ENCODE measurements around the gene SURF4. TPM values are rescaled to one million over a fixed set of nuclear protein-coding genes. Genes with fewer than 3 reads are reported as not detected.
A peak's percentile ranks its signal among the peaks of the same experiment; 100 is the strongest.

SURF4 gene
- 169 and 174 TPM in 2 replicates for polyA plus RNA-seq (2011; rRNA removed)
- 138 and 190 TPM in 2 replicates for polyA plus RNA-seq (2012; cell fraction: cytosol; rRNA removed)
- polyA plus RNA-seq (2012; cell fraction: nucleus; rRNA removed): 185 and 190 TPM in 2 replicates
- 140 to 159 TPM (median 158 TPM) in 3 replicates for polyA plus RNA-seq (2017; fragmentation: RNase III; extraction: RNeasy Plus Mini Kit Qiagen cat#74134 plus additional on column Dnase treatment)
- polyA minus RNA-seq (2011; rRNA and poly(A)+ RNA removed): 172 and 248 TPM in 2 replicates

DNA sequence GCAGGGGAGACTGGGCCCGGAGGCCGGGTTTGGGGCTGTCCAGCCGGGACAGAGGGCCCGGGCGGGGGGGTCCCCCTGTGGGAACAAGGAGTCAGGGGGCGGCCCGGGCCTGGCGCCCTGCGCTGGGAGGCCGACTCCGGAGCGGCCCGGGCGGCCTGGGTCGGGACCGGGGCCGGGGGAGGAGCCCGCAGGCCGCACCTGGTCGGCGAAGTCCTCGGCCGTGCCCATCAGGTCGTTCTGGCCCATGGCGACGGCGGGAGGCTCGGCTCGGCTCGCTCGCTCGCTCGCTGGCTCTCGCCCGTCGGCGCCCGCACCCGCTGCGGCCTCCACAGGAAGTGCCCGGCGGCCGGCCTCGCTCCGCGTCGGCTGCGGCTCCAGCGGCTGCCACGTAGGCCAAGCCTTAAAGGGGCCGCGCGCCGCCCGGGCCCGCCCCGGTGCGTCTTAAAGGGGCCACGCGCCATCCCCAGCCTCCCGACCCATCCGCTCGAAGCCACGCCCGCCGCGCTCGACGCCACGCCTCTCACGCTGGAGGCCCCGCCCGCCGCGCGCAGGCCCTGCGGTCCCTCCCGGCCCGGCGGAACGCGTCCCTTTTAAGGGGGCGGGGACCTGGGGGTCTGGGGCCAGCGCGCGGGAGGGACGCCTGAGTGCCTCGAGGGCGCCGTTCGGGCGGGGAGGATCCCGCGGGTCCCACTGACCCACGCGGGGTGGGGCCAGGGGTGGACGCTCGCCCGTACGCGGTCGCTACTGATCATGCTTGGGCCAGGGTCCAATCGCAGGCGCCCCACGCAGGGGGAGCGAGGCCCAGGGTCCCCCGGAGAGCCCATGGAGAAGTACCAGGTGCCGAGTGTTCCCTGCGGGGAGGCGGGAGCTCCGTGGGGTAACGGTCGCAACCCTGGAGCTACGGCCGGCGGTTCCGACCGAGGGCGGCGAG is at the start of gene SURF4, which contains the start of gene STKLD1:
SURF4 (minus strand) TSS at position 337 of the 931 bp plus-strand sequence; CDS start at position 246, 91 bp downstream.
STKLD1 (plus strand) TSS at position 643 of the 931 bp plus-strand sequence; CDS start at position 751, 108 bp downstream.
- ATAC-seq (peak; percentile 91 to 95), FAIRE-seq (no peak), DNase-seq (ENCODE audit: low read depth in 1 of 2, low spot score in 1 of 2) (peak; percentile 97)
- Histone ChIP-seq H3K4me2 (peak within 1 kb of the TSS; percentile 93), H3K27ac (peak within 1 kb of the TSS; percentile 97 to 99), H3K4me3 (peak within 1 kb of the TSS; percentile 100), H3K9me3 (no peaks in the 10 kb centered on the region), H3K4me1 (peaks cover 23% of the 10 kb centered on the region)
- ChIA-PET POLR2A (interaction anchor here (1.0 to 1.4 kb wide), 5 partner anchors 20 to 84 kb away, joined by 3 to 7 read pairs (median 5); partner anchors contain the start of genes CACFD1, MED22 and RPL7A), CTCF (interaction anchor here (0.6 to 2.9 kb wide), 10 partner anchors 9 to 410 kb away, joined by 3 to 9 read pairs (median 4); no protein-coding TSS in a partner anchor)
- WGBS (ENCODE audit: missing lambda C conversion rate): 4% methylated on average over 14 of the region's 120 CpGs
- TF ChIP-seq HOXB5 (CRISPR knock-in tag; IDR thresholded peaks at IDR 0.05) (no peak), NFE2L2 (conservative IDR thresholded peaks at IDR 0.05; ENCODE audit: low read length) (no peak), CHD2 (IDR thresholded peaks at IDR 0.05; ENCODE audit: low read length, partially characterized antibody) (no peak), HDAC2 (IDR thresholded peaks at IDR 0.05) (no peak), MYC (IDR thresholded peaks at IDR 0.05; ENCODE audit: borderline replicate concordance, low read length) (0 out of 2 replicates have a peak, but pooled peaks have one; percentile 49), KDM5A (IDR thresholded peaks at IDR 0.05) (no peak), ESRRA (IDR thresholded peaks at IDR 0.05; ENCODE audit: borderline replicate concordance, low read length) (no peak), PHF8 (IDR thresholded peaks at IDR 0.05; ENCODE audit: borderline replicate concordance, low read depth) (peak; percentile 76; the same call in 1 of the 2 replicates), MAFK (IDR thresholded peaks at IDR 0.05; ENCODE audit: partially characterized antibody) (no peak), FOSL2 (IDR thresholded peaks at IDR 0.05) (no peak), FOSL2 (CRISPR knock-in tag; IDR thresholded peaks at IDR 0.05) (no peak), JUN (IDR thresholded peaks at IDR 0.05) (peak; percentile 74 to 90), CBX2 (IDR thresholded peaks at IDR 0.05; ENCODE audit: borderline replicate concordance, low read depth) (no peak), ZNF302 (CRISPR knock-in tag; IDR thresholded peaks at IDR 0.05) (no peak), EHF (CRISPR knock-in tag; IDR thresholded peaks at IDR 0.05) (no peak), RFX5 (IDR thresholded peaks at IDR 0.05) (no peak), GATA3 (IDR thresholded peaks at IDR 0.05; ENCODE audit: borderline replicate concordance) (no peak), ZC3H11A (IDR thresholded peaks at IDR 0.05) (no peak), HOXB13 (CRISPR knock-in tag; IDR thresholded peaks at IDR 0.05; ENCODE audit: low read depth) (no peak), MAZ (IDR thresholded peaks at IDR 0.05; ENCODE audit: borderline replicate concordance, low read depth, low read length) (no peak)
- TF ChIP-seq, protein P1, sequence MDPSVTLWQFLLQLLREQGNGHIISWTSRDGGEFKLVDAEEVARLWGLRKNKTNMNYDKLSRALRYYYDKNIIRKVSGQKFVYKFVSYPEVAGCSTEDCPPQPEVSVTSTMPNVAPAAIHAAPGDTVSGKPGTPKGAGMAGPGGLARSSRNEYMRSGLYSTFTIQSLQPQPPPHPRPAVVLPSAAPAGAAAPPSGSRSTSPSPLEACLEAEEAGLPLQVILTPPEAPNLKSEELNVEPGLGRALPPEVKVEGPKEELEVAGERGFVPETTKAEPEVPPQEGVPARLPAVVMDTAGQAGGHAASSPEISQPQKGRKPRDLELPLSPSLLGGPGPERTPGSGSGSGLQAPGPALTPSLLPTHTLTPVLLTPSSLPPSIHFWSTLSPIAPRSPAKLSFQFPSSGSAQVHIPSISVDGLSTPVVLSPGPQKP (IDR thresholded peaks at IDR 0.05; ENCODE audit: low read depth, low read length): no peak
- TF ChIP-seq, protein P2, sequence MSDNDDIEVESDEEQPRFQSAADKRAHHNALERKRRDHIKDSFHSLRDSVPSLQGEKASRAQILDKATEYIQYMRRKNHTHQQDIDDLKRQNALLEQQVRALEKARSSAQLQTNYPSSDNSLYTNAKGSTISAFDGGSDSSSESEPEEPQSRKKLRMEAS (IDR thresholded peaks at IDR 0.05): peak; percentile 78
- TF ChIP-seq, protein P3, sequence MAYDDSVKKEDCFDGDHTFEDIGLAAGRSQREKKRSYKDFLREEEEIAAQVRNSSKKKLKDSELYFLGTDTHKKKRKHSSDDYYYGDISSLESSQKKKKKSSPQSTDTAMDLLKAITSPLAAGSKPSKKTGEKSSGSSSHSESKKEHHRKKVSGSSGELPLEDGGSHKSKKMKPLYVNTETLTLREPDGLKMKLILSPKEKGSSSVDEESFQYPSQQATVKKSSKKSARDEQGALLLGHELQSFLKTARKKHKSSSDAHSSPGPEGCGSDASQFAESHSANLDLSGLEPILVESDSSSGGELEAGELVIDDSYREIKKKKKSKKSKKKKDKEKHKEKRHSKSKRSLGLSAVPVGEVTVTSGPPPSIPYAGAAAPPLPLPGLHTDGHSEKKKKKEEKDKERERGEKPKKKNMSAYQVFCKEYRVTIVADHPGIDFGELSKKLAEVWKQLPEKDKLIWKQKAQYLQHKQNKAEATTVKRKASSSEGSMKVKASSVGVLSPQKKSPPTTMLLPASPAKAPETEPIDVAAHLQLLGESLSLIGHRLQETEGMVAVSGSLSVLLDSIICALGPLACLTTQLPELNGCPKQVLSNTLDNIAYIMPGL (CRISPR knock-in tag; IDR thresholded peaks at IDR 0.05; ENCODE audit: borderline replicate concordance): 0 out of 2 replicates have a peak, but pooled peaks have one; percentile 36
- TF ChIP-seq, protein P4, sequence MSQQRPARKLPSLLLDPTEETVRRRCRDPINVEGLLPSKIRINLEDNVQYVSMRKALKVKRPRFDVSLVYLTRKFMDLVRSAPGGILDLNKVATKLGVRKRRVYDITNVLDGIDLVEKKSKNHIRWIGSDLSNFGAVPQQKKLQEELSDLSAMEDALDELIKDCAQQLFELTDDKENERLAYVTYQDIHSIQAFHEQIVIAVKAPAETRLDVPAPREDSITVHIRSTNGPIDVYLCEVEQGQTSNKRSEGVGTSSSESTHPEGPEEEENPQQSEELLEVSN (IDR thresholded peaks at IDR 0.05; ENCODE audit: borderline replicate concordance, low read depth): peak; percentile 91
- TF ChIP-seq, protein P5, sequence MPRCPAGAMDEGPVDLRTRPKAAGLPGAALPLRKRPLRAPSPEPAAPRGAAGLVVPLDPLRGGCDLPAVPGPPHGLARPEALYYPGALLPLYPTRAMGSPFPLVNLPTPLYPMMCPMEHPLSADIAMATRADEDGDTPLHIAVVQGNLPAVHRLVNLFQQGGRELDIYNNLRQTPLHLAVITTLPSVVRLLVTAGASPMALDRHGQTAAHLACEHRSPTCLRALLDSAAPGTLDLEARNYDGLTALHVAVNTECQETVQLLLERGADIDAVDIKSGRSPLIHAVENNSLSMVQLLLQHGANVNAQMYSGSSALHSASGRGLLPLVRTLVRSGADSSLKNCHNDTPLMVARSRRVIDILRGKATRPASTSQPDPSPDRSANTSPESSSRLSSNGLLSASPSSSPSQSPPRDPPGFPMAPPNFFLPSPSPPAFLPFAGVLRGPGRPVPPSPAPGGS (IDR thresholded peaks at IDR 0.05): peak; percentile 74
- TF ChIP-seq, protein P6, sequence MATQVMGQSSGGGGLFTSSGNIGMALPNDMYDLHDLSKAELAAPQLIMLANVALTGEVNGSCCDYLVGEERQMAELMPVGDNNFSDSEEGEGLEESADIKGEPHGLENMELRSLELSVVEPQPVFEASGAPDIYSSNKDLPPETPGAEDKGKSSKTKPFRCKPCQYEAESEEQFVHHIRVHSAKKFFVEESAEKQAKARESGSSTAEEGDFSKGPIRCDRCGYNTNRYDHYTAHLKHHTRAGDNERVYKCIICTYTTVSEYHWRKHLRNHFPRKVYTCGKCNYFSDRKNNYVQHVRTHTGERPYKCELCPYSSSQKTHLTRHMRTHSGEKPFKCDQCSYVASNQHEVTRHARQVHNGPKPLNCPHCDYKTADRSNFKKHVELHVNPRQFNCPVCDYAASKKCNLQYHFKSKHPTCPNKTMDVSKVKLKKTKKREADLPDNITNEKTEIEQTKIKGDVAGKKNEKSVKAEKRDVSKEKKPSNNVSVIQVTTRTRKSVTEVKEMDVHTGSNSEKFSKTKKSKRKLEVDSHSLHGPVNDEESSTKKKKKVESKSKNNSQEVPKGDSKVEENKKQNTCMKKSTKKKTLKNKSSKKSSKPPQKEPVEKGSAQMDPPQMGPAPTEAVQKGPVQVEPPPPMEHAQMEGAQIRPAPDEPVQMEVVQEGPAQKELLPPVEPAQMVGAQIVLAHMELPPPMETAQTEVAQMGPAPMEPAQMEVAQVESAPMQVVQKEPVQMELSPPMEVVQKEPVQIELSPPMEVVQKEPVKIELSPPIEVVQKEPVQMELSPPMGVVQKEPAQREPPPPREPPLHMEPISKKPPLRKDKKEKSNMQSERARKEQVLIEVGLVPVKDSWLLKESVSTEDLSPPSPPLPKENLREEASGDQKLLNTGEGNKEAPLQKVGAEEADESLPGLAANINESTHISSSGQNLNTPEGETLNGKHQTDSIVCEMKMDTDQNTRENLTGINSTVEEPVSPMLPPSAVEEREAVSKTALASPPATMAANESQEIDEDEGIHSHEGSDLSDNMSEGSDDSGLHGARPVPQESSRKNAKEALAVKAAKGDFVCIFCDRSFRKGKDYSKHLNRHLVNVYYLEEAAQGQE (IDR thresholded peaks at IDR 0.05): no peak
- TF ChIP-seq, protein P7, sequence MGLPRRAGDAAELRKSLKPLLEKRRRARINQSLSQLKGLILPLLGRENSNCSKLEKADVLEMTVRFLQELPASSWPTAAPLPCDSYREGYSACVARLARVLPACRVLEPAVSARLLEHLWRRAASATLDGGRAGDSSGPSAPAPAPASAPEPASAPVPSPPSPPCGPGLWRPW (IDR thresholded peaks at IDR 0.05): no peak
- TF ChIP-seq, protein P8, sequence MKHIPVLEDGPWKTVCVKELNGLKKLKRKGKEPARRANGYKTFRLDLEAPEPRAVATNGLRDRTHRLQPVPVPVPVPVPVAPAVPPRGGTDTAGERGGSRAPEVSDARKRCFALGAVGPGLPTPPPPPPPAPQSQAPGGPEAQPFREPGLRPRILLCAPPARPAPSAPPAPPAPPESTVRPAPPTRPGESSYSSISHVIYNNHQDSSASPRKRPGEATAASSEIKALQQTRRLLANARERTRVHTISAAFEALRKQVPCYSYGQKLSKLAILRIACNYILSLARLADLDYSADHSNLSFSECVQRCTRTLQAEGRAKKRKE (CRISPR knock-in tag; IDR thresholded peaks at IDR 0.05; ENCODE audit: low read depth): no peak
